WI38 (cell line): ENCODE data around the gene DAGLB.

ENCODE experiments used
- H3K4me3 ChIP-seq: 2 replicates; pipeline ENCODE4 v1.5.1; 2011; ENCODE audit warnings: low read depth, mild to moderate bottlenecking, control low read depth, low read length
- CTCF ChIP-seq: IDR thresholded peaks from 2 replicates; pipeline ENCODE4 v1.5.1; 2012; ENCODE audit warnings: low read depth, mild to moderate bottlenecking, control low read depth, low read length

Gene DAGLB

DNA sequence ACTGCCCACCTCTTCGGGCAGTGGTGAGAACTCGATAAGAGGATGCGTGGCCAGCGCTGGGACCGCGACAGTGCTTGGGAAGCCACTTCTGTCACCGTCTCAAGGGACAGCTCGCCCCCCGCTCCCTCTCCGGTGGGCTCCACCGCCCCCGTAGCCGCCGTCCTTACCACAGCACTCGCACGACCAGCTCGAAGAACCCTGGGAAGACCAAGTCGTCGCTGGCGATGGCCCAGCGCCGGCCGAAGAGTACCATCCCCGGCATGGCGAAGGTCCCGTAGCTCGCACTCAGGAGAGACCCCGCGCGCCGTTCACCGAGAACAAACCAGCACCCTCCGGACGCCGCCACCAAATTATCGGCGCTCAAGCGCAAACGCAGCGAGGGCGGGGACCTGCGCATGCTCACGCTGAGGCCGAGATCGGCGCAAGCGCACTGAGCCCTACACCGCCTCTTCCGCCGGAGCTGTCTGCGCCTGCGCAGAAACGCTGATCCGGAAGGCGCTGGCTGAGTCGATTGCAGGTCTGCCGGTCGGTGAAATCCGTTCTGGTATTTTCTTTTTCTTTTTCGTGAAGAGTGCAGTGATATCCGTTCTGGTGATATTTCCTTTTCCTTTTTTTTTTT, at the start of gene DAGLB:
TSS of gene DAGLB (minus strand) at position 374 of the 619 bp plus-strand sequence. CDS start at position 262, 112 bp downstream.
- no peak for TF ChIP-seq CTCF
- peak within 1 kb of the TSS; percentile 100 for H3K4me3 ChIP-seq

DNA sequence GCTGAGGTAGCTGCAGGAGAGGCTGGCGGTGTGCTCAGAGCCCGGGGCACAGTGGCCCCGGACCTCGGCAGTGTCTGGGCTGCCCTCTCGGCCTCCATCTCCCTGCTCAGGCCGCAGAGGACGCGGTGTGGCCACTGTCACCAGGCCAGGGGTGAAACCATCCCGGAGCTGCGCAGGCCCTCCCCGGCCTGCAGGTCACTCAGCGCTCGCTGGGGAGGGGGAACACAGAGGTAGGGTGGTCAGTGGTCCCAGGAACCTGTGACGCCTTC, 49.8 kb upstream of the DAGLB start:
- no peak for TF ChIP-seq CTCF
- no peak overlapping the region for H3K4me3 ChIP-seq

DNA sequence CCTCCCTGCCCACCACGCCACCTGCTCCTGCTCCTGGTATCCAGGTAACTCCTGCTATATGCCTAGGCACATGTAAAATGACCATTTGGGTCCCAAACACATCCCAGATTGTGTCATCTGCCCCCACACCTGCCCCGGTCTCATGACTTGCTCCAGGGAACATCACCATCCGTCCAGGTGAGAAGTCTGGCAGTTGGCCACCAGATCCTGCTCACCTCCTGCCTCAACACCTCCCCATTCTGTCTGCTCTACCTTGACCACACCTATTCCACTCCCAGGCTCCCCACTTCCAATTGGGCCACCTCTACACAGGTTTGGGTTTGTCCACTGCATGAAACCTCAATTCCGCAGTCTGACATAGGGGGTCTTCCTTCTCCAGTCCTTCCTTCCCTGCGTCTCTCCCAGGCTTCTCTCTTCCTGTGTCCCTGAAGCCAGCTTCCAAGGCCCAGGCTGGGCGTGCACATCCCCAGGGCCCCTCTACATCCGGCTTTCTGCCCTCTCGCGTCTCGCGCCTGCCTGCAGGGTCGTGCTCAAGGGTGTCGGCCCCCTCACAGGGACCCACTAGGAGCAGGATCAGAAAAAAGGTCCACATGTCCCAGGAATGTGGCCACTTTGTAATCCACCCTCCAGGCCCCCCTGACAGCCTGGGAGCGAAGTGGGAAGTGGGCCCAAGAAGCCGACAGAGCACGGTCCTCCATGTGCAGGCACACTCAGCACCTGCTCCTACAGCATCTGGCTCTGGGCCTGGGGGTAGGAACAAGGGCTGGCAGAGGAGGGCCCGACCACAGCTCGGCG, 49.3 kb upstream of the DAGLB start:
- TF ChIP-seq CTCF = no peak
- H3K4me3 ChIP-seq = no peak overlapping the region

- no peak for TF ChIP-seq CTCF
Observed at GRCh38 chr7:6495597-6496262, 48.0 kb upstream of the DAGLB start.

DNA sequence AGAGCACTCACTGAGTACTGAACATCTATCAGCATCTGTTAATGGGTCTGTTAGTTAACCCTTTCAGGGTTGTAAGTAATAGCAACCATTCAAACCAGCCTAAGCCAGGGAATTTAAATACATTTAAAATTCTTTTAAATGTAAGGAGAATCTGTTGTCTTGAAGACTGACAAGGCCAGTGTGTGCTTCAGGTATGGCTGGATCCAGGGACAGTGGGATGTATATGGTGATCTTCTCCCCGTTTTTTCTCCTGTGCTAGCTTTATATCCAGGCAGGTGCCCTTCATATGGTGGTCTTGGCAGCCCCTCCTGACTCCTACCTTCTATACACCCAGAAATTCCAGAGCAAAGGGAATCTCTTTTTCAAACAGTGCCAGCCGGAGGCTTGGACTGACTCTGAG, 46.6 kb upstream of the DAGLB start:
- no peak for TF ChIP-seq CTCF
- H3K4me3 ChIP-seq = no peak overlapping the region

More at GRCh38 chr7:6495597-6496262, 48.0 kb upstream of the DAGLB start:
- H3K4me3 ChIP-seq = no peak overlapping the region

- no peak for TF ChIP-seq CTCF
- H3K4me3 ChIP-seq = no peak overlapping the region
Observed at GRCh38 chr7:6491194-6491593, 43.4 kb upstream of the DAGLB start.

DNA sequence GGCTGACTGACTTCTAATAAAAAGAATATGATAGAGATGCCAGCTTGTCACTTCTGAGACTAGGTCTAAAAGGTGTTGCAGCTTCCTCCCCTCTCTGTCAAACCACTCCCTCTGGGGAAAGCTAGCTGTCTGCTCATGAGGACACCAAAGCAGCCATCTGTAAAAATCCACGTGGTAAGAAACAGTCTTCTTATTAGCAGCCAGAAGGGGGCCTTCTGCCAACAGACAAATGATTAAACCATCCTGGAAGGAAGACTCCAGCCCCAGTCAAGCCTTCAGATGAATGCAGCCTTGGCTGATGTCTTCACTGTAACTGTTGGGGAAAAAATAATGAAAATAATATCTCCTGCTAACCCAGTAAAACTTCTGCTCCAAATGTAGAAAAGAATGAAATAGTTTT, 41.9 kb upstream of the DAGLB start:
- H3K4me3 ChIP-seq = no peak overlapping the region
- no peak for TF ChIP-seq CTCF
